Panc1 (cell line): ENCODE results near the gene AP3S1. TPM values are rescaled to one million over a fixed set of nuclear protein-coding genes. Genes with fewer than 3 reads are reported as not detected.

ENCODE experiments used
- ATAC-seq: fragments of 200-7000 bp; cut with Tn5 transposase; 2 replicates; pipeline ENCODE4 v1.9.1; 2020; ENCODE audit warnings: mild to moderate bottlenecking, moderate library complexity
- BruUV-seq: library from RNA; stranded (reverse); fragments of 400-500 nt; replicated peaks from 2 replicates; lab custom pipeline; 2021; lab: Mats Ljungman, UMichigan
- CTCF ChIA-PET: fragments of 300-600 bp; sonication (Branson Sonifier 250); formaldehyde crosslinking; loops from one replicate; lab custom pipeline; 2022; ENCODE audit warnings: antibody characterized with exemption; lab: Charles Lee
- POLR2A ChIA-PET: fragments of 300-600 bp; sonication (Branson Sonifier 250); formaldehyde crosslinking; loops from one replicate; lab custom pipeline; 2022; ENCODE audit warnings: antibody characterized with exemption; lab: Charles Lee
- DNase-seq: peaks from one replicate; pipeline ENCODE4 v3.0.0-alpha.2; 2010; ENCODE audit warnings: low read depth, low spot score
- H3K27ac ChIP-seq: 2 replicates; pipeline ENCODE4 v1.5.1; 2011; ENCODE audit warnings: mild to moderate bottlenecking, low read length, inconsistent platforms
- H3K27me3 ChIP-seq: fragments of 200-500 bp; sonication (Bioruptor generic); 2 replicates; pipeline ENCODE4 v1.6.0; 2014; ENCODE audit warnings: low read length, inconsistent platforms; ENCODE audit not compliant: control insufficient read depth, insufficient read depth
- H3K36me3 ChIP-seq: fragments of 200-500 bp; sonication (Bioruptor generic); 2 replicates; pipeline ENCODE4 v1.5.1; 2014; ENCODE audit warnings: inconsistent platforms, mild to moderate bottlenecking, low read length, moderate library complexity; ENCODE audit not compliant: control insufficient read depth, insufficient read depth
- H3K4me1 ChIP-seq: 2 replicates; pipeline ENCODE4 v1.5.1; 2011; ENCODE audit warnings: inconsistent platforms, mild to moderate bottlenecking, low read length, moderate library complexity; ENCODE audit not compliant: control insufficient read depth, insufficient read depth
- H3K4me3 ChIP-seq, 2 experiments: 2 replicates each; pipeline ENCODE4 v1.5.1; 2011 to 2012; ENCODE audit warnings: low read depth in 2 of 2, low read length in 2 of 2, mild to moderate bottlenecking in 2 of 2, inconsistent platforms in 1 of 2, moderate library complexity in 1 of 2
- H3K9me3 ChIP-seq: fragments of 200-500 bp; sonication (Bioruptor generic); 2 replicates; pipeline ENCODE4 v1.5.1; 2014; ENCODE audit warnings: low read depth, mild to moderate bottlenecking, inconsistent platforms, low read length, moderate library complexity; ENCODE audit not compliant: control insufficient read depth, insufficient read depth
- CTCF ChIP-seq: fragments of 450-650 bp; IDR thresholded peaks from 2 replicates; pipeline ENCODE4 v1.5.1; 2017; ENCODE audit warnings: mild to moderate bottlenecking
- POLR2AphosphoS5 ChIP-seq: IDR thresholded peaks from 2 replicates; pipeline ENCODE4 v1.6.1; 2012; ENCODE audit warnings: mild to moderate bottlenecking, low read depth, low read length, moderate library complexity
- REST ChIP-seq, 2 experiments: IDR thresholded peaks; 2 replicates each; pipeline ENCODE4 v1.6.1; 2011 to 2012; ENCODE audit warnings: low read depth in 2 of 2, control low read depth in 1 of 2, low read length in 1 of 2, mild to moderate bottlenecking in 1 of 2, moderate library complexity in 1 of 2; ENCODE audit not compliant: insufficient read depth in 1 of 2
- SIN3A ChIP-seq: IDR thresholded peaks from 2 replicates; pipeline ENCODE4 v1.6.1; 2012; ENCODE audit warnings: low read depth, mild to moderate bottlenecking, low read length, moderate library complexity, borderline replicate concordance; ENCODE audit not compliant: insufficient read depth
- TCF7L2 ChIP-seq: IDR thresholded peaks from 2 replicates; pipeline ENCODE4 v1.6.1; 2011; ENCODE audit warnings: mild to moderate bottlenecking, low read depth, low read length, inconsistent platforms
- in situ Hi-C: cut with HindIII; loops from 2 replicates; pipeline ENCODE4 v1.10.0; 2016; ENCODE audit warnings: low sequenced_read_pairs, low pct_unique_long_range_greater_than_20kb
- intact Hi-C: fragments of 100-400 bp; cut with micrococcal nuclease; formaldehyde crosslinking; loops from one replicate; pipeline ENCODE4 v1.10.0; 2022; ENCODE audit not compliant: unreplicated experiment
- total RNA-seq: library from RNA; stranded (reverse); gene quantifications from one replicate; pipeline ENCODE4 v1.2.1, GENCODE V29; 2021; ENCODE audit not compliant: unreplicated experiment

Gene AP3S1
- total RNA-seq, 1 experiment from 2014 or later: 88.8 TPM

GRCh38 chr5:115810761-115811160 is 31.0 kb upstream of the AP3S1 start:
- H3K27ac ChIP-seq: no peak overlapping the region

GRCh38 chr5:115811406-115811805 is 30.3 kb upstream of the AP3S1 start:
- intact Hi-C loops (no loop called here), in situ Hi-C loops (no loop called here)
- ATAC-seq (no peak), DNase-seq (no peak)
- no peak overlapping the region for H3K27ac ChIP-seq
- TF ChIP-seq REST (IDR thresholded peaks at IDR 0.05; ENCODE audit: insufficient read depth in 1 of 2, low read depth in 2 of 2, low read length in 1 of 2): no peak
- TF ChIP-seq TCF7L2: no peak
- no peak for TF ChIP-seq SIN3A
- no peak for TF ChIP-seq POLR2AphosphoS5
- no peak for TF ChIP-seq CTCF
- H3K4me1 ChIP-seq: no peaks in the 10 kb centered on the region
- CTCF ChIA-PET: no interaction called here
- no peaks in the 10 kb centered on the region for H3K9me3 ChIP-seq
- H3K36me3 ChIP-seq: no peaks in the 10 kb centered on the region
- peaks cover 5% of the 10 kb centered on the region for H3K27me3 ChIP-seq
- POLR2A ChIA-PET: no interaction called here
- no peak overlapping the region for H3K4me3 ChIP-seq
- no TSS peak for BruUV-seq

More at GRCh38 chr5:115810761-115811160, 31.0 kb upstream of the AP3S1 start:
- H3K36me3 ChIP-seq: no peaks in the 10 kb centered on the region
- in situ Hi-C loops (no loop called here), intact Hi-C loops (no loop called here)
- ATAC-seq (no peak), DNase-seq (no peak)
- POLR2A ChIA-PET: no interaction called here
- CTCF ChIA-PET: no interaction called here
- no peak for TF ChIP-seq POLR2AphosphoS5
- TF ChIP-seq SIN3A: no peak
- TF ChIP-seq TCF7L2: no peak
- H3K27me3 ChIP-seq: peaks cover 5% of the 10 kb centered on the region
- no TSS peak for BruUV-seq
- no peaks in the 10 kb centered on the region for H3K9me3 ChIP-seq
- H3K4me3 ChIP-seq: no peak overlapping the region
- no peaks in the 10 kb centered on the region for H3K4me1 ChIP-seq

- DNase-seq (no peak), ATAC-seq (no peak)
- Histone ChIP-seq H3K27ac (no peak overlapping the region), H3K27me3 (peaks cover 5% of the 10 kb centered on the region), H3K4me1 (no peaks in the 10 kb centered on the region), H3K9me3 (no peaks in the 10 kb centered on the region), H3K36me3 (no peaks in the 10 kb centered on the region), H3K4me3 (no peak overlapping the region)
- intact Hi-C loops: no loop called here
- POLR2A ChIA-PET: no interaction called here
- CTCF ChIA-PET: no interaction called here
- no peak for TF ChIP-seq CTCF
- TF ChIP-seq POLR2AphosphoS5: no peak
- no peak for TF ChIP-seq SIN3A
- no peak for TF ChIP-seq TCF7L2
- TF ChIP-seq REST (IDR thresholded peaks at IDR 0.05; ENCODE audit: insufficient read depth in 1 of 2, low read depth in 2 of 2, low read length in 1 of 2): no peak
- no TSS peak for BruUV-seq
- in situ Hi-C loops: no loop called here
Observed at GRCh38 chr5:115812372-115812771, 29.4 kb upstream of the AP3S1 start.
